DND-41 (cell line): Measurements from ENCODE around the gene C13orf42.

Experiments
- ATAC-seq: fragments of 200-7000 bp; cut with Tn5 transposase; 3 replicates; pipeline ENCODE4 v1.9.1; 2021; ENCODE audit warnings: low read depth; ENCODE audit not compliant: insufficient read depth
- DNase-seq: peaks from one replicate; pipeline ENCODE4 v3.0.0-alpha.2; 2020
- H2AFZ ChIP-seq: 2 replicates; pipeline ENCODE4 v1.6.0; 2012; ENCODE audit warnings: low read depth, low read length
- H3K27ac ChIP-seq: 2 replicates; pipeline ENCODE4 v1.5.1; 2012; ENCODE audit warnings: low read length, inconsistent platforms
- H3K27me3 ChIP-seq: fragments of 200-600 bp; sonication (generic); 2 replicates; pipeline ENCODE4 v1.6.0; 2012; ENCODE audit warnings: low read length, mild to moderate bottlenecking, inconsistent platforms; ENCODE audit not compliant: insufficient read depth, poor library complexity
- H3K36me3 ChIP-seq: 2 replicates; pipeline ENCODE4 v1.5.1; 2012; ENCODE audit warnings: low read length, inconsistent platforms; ENCODE audit not compliant: insufficient read depth
- H3K4me1 ChIP-seq: 2 replicates; pipeline ENCODE4 v1.5.1; 2012; ENCODE audit warnings: mild to moderate bottlenecking, low read length; ENCODE audit not compliant: insufficient read depth
- H3K4me2 ChIP-seq: 2 replicates; pipeline ENCODE4 v1.6.0; 2012; ENCODE audit warnings: mild to moderate bottlenecking, moderate library complexity, low read length, inconsistent platforms; ENCODE audit not compliant: insufficient read depth
- H3K4me3 ChIP-seq, 2 experiments: fragments of 200-600 bp in 1 of 2; shearing (Covaris generic) in 1 of 2; 2 replicates each; pipeline ENCODE4 v1.5.1; 2012 to 2016; ENCODE audit warnings: inconsistent platforms in 2 of 2, low read length in 2 of 2, mild to moderate bottlenecking in 2 of 2, low read depth in 1 of 2, moderate library complexity in 1 of 2
- H3K79me2 ChIP-seq: 2 replicates; pipeline ENCODE4 v1.6.0; 2012; ENCODE audit warnings: low read length, inconsistent platforms; ENCODE audit not compliant: insufficient read depth
- H3K9ac ChIP-seq: 2 replicates; pipeline ENCODE4 v1.6.0; 2012; ENCODE audit warnings: low read depth, mild to moderate bottlenecking, inconsistent platforms, low read length, moderate library complexity
- H3K9me3 ChIP-seq: 2 replicates; pipeline ENCODE4 v1.5.1; 2012; ENCODE audit warnings: low read length, moderate library complexity, mild to moderate bottlenecking, inconsistent platforms; ENCODE audit not compliant: insufficient read depth, severe bottlenecking
- H4K20me1 ChIP-seq: 2 replicates; pipeline ENCODE4 v1.6.0; 2012; ENCODE audit warnings: low read length; ENCODE audit not compliant: insufficient read depth
- EZH2 ChIP-seq: IDR thresholded peaks from 3 replicates; pipeline ENCODE4 v1.6.1; 2012; ENCODE audit warnings: borderline replicate concordance, low read depth, mild to moderate bottlenecking, moderate library complexity, low read length, inconsistent platforms; ENCODE audit not compliant: severe bottlenecking
- TF ChIP-seq, protein P1 (sequence below): IDR thresholded peaks from 2 replicates; pipeline ENCODE4 v1.5.1; 2012; ENCODE audit warnings: borderline replicate concordance, low read length, moderate library complexity, mild to moderate bottlenecking; ENCODE audit not compliant: poor library complexity, severe bottlenecking; ENCODE audit errors: extremely low read depth

The C13orf42 gene

DNA sequence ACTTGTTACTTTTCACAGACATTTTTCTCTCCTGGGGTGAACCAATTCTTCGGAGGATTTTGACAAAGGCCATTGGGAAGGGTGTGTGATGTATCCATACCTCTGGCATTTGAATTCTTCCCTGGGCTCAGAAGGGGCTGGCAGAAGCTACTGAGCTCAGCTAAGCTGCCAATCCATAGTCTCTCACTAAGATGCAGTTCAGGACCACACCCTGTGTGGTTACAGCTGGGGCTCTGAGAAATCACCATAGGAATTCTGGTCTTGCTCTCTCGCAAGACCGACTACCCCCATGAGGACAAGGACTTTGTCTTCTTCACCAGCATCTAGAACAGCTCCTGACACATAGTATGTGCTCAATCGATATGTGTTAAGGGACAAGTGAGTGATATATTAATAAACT, 6.0 kb downstream of the C13orf42 start:
- Histone ChIP-seq H3K79me2 (no peaks in the 10 kb centered on the region), H3K9me3 (no peaks in the 10 kb centered on the region), H3K4me1 (no peaks in the 10 kb centered on the region), H3K27me3 (no peaks in the 10 kb centered on the region), H2AFZ (no peak overlapping the region), H3K27ac (no peak overlapping the region), H4K20me1 (no peaks in the 10 kb centered on the region), H3K4me3 (no peak overlapping the region), H3K36me3 (no peaks in the 10 kb centered on the region), H3K9ac (no peak overlapping the region), H3K4me2 (no peak overlapping the region)
- no peak for ATAC-seq
- DNase-seq, result no peak
- TF ChIP-seq EZH2, result no peak
- TF ChIP-seq, protein P1, sequence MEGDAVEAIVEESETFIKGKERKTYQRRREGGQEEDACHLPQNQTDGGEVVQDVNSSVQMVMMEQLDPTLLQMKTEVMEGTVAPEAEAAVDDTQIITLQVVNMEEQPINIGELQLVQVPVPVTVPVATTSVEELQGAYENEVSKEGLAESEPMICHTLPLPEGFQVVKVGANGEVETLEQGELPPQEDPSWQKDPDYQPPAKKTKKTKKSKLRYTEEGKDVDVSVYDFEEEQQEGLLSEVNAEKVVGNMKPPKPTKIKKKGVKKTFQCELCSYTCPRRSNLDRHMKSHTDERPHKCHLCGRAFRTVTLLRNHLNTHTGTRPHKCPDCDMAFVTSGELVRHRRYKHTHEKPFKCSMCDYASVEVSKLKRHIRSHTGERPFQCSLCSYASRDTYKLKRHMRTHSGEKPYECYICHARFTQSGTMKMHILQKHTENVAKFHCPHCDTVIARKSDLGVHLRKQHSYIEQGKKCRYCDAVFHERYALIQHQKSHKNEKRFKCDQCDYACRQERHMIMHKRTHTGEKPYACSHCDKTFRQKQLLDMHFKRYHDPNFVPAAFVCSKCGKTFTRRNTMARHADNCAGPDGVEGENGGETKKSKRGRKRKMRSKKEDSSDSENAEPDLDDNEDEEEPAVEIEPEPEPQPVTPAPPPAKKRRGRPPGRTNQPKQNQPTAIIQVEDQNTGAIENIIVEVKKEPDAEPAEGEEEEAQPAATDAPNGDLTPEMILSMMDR, result no peak

DNA sequence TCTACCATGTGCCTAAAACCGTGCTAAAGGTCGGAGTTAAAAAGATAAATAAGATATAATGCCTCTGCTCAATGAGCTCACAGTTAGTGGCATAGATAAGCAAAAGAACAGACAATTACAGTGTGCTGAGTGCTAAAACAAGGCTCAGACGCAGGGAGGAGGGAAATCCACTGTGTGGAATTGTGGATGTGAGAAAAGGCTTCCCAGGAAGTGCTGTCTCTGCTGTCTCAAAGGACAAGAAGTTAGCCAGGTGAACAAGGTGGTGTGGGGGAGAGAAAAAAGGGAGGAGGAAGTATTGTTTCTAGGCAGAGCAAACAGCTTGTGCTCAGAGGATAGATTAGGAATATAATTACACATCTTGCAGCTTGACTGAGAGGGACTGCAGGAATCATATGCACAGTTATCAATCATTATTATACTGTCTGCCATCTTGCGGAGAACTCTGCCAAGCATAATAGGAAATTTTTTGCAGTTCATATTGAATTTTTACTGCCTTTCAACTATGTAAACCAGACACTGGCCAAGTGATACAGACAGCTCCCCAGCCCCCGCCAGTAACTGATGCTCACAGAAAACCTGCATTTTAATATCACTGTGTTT, 9.3 kb downstream of the C13orf42 start:
- TF ChIP-seq, protein P1, result no peak
- no peak for TF ChIP-seq EZH2
- no peaks in the 10 kb centered on the region for H3K9me3 ChIP-seq
- H3K36me3 ChIP-seq, result no peaks in the 10 kb centered on the region
- no peak overlapping the region for H3K4me3 ChIP-seq
- no peak for ATAC-seq
- no peaks in the 10 kb centered on the region for H3K4me1 ChIP-seq
- no peak overlapping the region for H2AFZ ChIP-seq
- peaks cover 6% of the 10 kb centered on the region for H3K27me3 ChIP-seq
- no peak overlapping the region for H3K4me2 ChIP-seq
- no peaks in the 10 kb centered on the region for H4K20me1 ChIP-seq
- H3K79me2 ChIP-seq, result no peaks in the 10 kb centered on the region
- no peak overlapping the region for H3K9ac ChIP-seq
- no peak overlapping the region for H3K27ac ChIP-seq
- DNase-seq, result no peak

DNA sequence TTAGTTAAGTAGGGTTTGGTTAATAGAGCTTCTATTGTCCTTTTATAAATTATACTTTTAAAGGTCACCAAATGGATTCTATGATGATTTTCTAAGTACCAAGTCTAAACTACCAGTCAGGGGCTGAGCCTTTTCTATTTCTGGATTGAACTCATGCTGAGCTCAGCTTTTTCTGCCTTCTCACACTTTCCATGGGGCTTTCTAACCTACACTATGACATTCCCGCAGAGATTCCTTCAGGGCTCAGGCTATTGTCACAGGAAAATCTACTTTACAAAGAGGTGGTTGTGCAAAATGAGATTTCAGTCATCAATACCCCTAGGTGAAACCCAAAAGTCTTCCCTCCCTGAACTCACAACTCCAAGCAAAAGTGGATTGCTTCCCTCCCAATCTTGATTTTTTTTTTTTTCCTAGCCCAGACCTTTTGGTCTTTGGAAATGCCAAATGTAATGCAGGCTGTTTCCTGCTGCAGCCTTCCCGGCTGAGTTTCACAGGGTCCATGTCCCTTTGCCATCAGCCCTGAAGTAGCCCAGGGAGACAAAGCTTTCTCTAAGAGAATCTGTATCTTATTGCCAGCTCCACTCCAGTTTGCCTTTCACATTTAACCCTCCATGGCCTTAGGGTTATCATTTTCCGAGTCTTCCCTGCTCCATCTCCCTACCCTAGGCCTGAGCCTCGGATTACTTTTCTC, 13.6 kb downstream of the C13orf42 start:
- Histone ChIP-seq H3K9ac (no peak overlapping the region), H3K4me1 (no peaks in the 10 kb centered on the region), H3K27ac (no peak overlapping the region), H2AFZ (no peak overlapping the region), H3K9me3 (no peaks in the 10 kb centered on the region), H3K4me3 (no peak overlapping the region), H4K20me1 (no peaks in the 10 kb centered on the region), H3K36me3 (no peaks in the 10 kb centered on the region), H3K79me2 (no peaks in the 10 kb centered on the region), H3K4me2 (no peak overlapping the region), H3K27me3 (peaks cover 6% of the 10 kb centered on the region)
- TF ChIP-seq EZH2, result no peak
- no peak for ATAC-seq
- no peak for DNase-seq

DNA sequence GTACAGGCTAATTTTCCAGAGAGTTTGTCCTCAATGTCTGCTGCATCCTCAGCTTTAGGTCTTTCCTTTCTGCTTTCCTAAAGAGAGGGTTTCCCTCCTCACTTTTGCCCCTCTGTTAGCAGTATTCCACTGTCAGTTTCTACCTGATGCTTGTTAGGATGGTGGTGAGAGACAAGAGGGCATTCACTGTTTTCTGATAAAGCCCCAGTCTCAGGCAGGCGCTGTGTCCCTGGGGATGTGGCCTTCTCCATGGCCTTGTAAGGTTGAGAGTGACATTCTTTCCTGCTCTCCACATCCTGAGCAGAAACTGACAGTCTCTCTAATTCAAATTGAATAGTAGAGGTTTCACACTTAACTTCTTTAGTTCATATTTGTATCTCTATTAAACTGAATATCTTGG, 14.9 kb downstream of the C13orf42 start:
- no peaks in the 10 kb centered on the region for H3K9me3 ChIP-seq
- no peaks in the 10 kb centered on the region for H3K4me1 ChIP-seq
- no peak overlapping the region for H2AFZ ChIP-seq
- ATAC-seq (no peak), DNase-seq (no peak)
- H3K27ac ChIP-seq, result no peak overlapping the region
- H3K27me3 ChIP-seq, result peaks cover 6% of the 10 kb centered on the region
- no peak overlapping the region for H3K9ac ChIP-seq
- no peaks in the 10 kb centered on the region for H3K79me2 ChIP-seq
- H4K20me1 ChIP-seq, result no peaks in the 10 kb centered on the region
- TF ChIP-seq EZH2, result no peak
- TF ChIP-seq, protein P1, result no peak
- H3K36me3 ChIP-seq, result no peaks in the 10 kb centered on the region
- H3K4me2 ChIP-seq, result no peak overlapping the region
- H3K4me3 ChIP-seq, result no peak overlapping the region
